Fibroblast of pulmonary artery (primary cell): ENCODE data around the gene PATJ.
"Not testable (repeated sequence)": the region's sequence is repeated elsewhere in the genome, so short reads cannot be mapped to it uniquely, and the experiment has no call there.

ENCODE experiments used
- DNase-seq: peaks from one replicate; pipeline ENCODE4 v3.0.0-alpha.2; 2010; ENCODE audit warnings: low read depth
- H3K4me3 ChIP-seq: replicated peaks from 2 replicates; pipeline ENCODE4 v1.5.1; 2011; ENCODE audit warnings: low read depth, mild to moderate bottlenecking, control low read depth, low read length, moderate library complexity
- CTCF ChIP-seq: IDR thresholded peaks from 2 replicates; pipeline ENCODE4 v1.5.1; 2011; ENCODE audit warnings: mild to moderate bottlenecking, control low read depth, low read length, inconsistent platforms; ENCODE audit errors: missing control alignments

The PATJ gene

GRCh38 chr1:61953076-61953789 lies 211.0 kb downstream of the PATJ start:
- no peak for TF ChIP-seq CTCF
- no peak overlapping the region for H3K4me3 ChIP-seq
- no peak for DNase-seq

- DNase-seq, result no peak
- no peak for TF ChIP-seq CTCF
- no peak overlapping the region for H3K4me3 ChIP-seq
Observed at GRCh38 chr1:61953790-61954150, 211.5 kb downstream of the PATJ start.

- TF ChIP-seq CTCF, result no peak
- H3K4me3 ChIP-seq, result no peak overlapping the region
- DNase-seq, result no peak
Observed at GRCh38 chr1:61955261-61955660, 213.0 kb downstream of the PATJ start.

- H3K4me3 ChIP-seq, result no peak overlapping the region
- DNase-seq, result no peak
- no peak for TF ChIP-seq CTCF
Observed at GRCh38 chr1:61956016-61956645, 213.9 kb downstream of the PATJ start.

- no peak overlapping the region for H3K4me3 ChIP-seq
- DNase-seq, result no peak
- no peak for TF ChIP-seq CTCF
Observed at GRCh38 chr1:61956784-61957183, 214.5 kb downstream of the PATJ start.

GRCh38 chr1:61961009-61961408 lies 218.7 kb downstream of the PATJ start:
- no peak overlapping the region for H3K4me3 ChIP-seq
- no peak for DNase-seq
- no peak for TF ChIP-seq CTCF

- no peak for DNase-seq
- no peak for TF ChIP-seq CTCF
- H3K4me3 ChIP-seq, result no peak overlapping the region
Observed at GRCh38 chr1:61962631-61963030, 220.4 kb downstream of the PATJ start.

GRCh38 chr1:61966450-61967225 lies 224.4 kb downstream of the PATJ start:
- not testable (repeated sequence) for DNase-seq, H3K4me3 ChIP-seq
